GM19452 (cell line): ENCODE measurements around the gene GPA33.

Source experiments
- ATAC-seq: cut with Tn5 transposase; IDR thresholded peaks from one replicate; pipeline ENCODE4 v1.9.1; 2021; ENCODE audit not compliant: unreplicated experiment

Gene GPA33

DNA sequence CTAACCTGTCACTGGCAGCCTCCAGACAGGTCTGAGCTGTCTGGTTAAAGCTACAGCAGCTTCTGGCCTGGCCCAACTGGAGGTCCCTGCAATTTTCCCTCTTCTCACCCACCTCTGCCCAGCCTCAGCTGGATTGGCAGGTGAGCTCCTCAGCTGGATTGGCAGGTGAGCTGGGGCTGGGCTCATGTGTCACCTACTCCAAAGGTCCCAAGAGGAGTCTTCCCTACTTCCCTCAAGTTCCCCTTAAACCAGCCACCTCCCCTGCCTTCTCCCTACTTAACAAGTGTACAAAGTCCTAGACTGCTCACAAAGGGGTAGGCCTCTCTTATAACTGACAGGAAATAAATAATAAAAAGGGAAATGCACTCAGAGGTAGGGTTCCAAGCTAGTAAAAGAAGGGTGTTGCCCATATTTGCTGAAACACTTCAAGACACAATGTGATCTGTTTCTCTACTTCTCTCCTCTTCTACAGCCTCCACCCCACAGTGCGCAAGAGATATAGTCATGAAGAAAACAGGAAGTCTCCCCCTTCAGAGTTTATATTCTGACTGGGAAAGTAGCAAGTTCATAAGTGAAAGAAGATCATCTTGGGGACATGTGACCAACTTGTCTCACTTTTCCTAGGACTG is at the start of gene GPA33:
Gene GPA33 (minus strand): TSS at position 64 of the 629 bp plus-strand sequence. CDS start 90 bp downstream, outside the sequence.
- no peak for ATAC-seq

DNA sequence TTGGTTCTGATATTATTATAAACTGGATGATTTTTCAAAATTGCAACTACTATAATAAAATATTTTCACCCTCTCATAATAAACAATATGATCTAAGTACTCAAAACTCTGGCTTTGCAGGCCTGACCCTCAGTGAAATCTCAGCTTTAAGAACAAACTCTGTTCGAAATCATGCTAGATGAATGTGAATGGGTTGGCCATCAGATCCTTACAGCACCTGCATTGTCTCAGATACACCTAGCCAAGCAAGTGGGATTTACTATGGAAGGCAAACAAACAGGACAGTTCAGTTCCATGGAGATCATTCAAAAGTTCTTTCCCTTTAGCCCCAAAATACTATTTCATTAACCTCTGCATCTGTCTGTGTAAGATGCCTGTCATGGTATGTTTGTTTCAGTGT is 48.5 kb upstream of the GPA33 start:
- ATAC-seq = no peak

DNA sequence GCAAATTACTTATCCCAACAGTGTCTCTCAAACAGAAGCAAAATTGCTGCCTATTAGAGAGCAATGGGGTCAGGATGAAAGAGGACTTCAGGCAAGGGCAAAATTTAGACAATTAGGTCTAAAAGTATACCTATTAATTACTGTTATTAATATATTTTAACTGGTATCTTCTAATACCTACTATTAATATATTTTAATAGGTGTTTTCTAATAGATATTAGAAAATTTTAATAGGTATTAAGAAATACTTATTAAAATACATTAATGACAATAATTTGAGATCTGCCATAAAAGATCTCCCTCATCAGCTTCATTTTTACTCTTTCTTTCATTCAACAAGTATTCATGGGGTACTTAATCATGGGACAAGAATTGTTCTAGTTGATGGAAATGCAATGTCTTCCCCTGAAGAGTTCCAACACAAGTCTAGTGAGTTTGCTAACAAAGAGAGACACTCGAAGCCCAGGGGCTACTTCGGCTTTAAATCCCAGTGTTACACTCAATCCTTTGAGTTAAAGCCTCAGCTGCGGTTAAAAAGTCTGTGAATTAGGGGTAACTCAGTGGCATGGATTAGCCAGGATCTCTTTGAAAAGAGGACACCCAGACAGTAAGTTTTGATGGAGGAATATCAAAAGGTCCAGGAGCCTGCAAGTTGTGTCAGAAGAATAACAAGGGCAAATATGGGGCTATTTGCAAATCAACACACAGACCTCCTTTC is 47.8 kb upstream of the GPA33 start:
- ATAC-seq = no peak

DNA sequence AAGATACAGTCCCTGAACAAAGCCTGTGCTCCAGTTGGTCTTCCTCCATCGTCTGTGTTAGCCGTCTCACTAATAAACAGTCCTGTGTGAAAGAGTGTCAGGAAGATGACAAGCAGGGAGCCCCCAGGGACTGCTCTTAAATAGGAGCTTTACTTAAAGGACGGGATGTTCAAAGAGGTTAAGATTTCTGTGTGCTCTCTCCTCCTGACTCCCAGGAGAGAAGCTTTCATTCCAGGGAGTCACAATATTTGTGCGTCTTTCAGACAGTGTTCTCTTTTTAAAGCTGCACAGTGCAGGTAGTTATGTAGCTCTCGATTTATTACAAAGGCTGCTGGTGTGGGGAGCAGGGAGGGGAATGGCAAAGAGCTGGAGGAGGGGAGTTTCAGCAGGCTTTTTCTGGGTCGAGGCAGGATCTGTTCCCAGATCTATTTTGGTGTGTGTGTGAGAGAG is 47.2 kb upstream of the GPA33 start:
- no peak for ATAC-seq

- no peak for ATAC-seq
Measured at GRCh38 chr1:167136806-167137205, 46.6 kb upstream of the GPA33 start.

DNA sequence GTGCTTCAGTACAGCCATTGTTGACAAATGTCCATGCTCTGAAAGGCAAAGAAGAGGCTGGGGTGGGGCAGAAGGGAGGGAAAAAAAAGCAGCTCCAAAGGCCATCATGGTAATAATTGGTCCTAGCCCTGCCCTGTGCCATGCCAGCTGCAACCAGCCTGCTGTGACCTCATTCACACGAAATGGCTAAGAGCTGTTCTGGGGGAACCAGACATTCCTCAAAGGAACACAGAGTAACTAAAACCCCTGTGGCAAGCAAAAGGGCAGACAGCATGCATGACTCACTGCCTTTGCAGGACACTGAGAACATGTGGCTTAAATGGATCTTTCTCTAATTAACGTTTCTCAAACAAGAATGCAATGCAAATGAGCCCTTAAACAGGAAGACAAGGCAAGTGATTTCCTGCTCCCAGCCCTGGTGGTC is 46.0 kb upstream of the GPA33 start:
- no peak for ATAC-seq

DNA sequence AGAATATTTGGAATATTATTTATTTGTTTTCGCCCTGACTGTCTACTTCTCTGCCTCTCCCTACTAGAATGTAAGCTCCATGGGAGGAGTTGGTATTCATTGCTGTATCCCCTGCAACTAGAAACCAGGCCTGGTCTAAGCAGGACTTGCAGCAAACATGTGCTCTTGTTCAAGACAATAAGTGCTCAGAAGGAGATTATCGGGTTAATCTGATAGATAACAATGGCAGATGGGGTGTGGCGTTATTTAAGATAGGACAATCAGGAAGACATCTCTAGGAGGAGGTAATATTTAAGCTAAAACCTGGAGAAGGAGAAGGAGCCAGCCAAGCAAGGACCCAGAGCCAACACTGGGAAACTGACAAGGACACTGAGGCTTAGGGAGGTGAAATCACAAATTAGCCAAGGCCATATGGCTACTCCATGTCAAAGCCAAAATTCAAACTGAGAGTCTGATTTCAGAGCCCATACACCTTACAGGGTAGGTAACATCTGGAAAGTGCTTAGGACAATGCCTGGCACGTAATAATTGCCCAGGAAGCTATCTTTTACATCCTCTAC is 45.2 kb upstream of the GPA33 start:
- no peak for ATAC-seq

GRCh38 chr1:167132301-167133010 is 42.3 kb upstream of the GPA33 start:
- no peak for ATAC-seq

DNA sequence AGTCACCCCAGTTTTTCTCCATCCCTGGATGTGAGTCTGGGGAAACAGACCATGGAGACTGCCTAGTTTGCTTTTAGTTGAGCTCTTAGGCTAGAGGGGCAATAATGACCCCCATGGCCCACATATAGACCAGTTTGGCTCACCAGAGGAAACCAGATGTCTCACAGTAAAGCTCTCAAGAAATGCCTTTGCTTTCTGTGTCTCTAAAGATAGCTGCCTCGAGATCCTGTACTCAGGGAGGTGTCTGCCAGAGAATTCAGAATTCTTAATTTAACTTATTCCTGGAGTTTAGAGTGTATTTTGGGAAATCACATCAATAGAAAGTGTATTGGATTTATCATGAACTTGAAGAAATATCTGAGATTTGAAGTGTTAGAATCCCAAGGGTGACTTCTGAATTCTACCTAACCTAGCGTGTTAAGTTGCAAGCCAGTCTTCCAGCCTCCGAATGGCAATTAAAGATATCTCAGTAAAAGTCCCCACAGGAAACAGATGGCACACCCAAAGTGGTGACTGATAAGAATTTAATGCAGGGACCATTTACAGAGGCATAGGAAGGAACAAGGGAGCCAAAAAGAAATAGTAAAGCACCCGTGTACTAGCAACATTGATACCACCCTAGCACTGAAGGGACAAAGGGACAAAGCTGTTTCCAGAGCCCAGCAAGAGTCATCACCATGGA is 40.8 kb upstream of the GPA33 start:
- no peak for ATAC-seq

DNA sequence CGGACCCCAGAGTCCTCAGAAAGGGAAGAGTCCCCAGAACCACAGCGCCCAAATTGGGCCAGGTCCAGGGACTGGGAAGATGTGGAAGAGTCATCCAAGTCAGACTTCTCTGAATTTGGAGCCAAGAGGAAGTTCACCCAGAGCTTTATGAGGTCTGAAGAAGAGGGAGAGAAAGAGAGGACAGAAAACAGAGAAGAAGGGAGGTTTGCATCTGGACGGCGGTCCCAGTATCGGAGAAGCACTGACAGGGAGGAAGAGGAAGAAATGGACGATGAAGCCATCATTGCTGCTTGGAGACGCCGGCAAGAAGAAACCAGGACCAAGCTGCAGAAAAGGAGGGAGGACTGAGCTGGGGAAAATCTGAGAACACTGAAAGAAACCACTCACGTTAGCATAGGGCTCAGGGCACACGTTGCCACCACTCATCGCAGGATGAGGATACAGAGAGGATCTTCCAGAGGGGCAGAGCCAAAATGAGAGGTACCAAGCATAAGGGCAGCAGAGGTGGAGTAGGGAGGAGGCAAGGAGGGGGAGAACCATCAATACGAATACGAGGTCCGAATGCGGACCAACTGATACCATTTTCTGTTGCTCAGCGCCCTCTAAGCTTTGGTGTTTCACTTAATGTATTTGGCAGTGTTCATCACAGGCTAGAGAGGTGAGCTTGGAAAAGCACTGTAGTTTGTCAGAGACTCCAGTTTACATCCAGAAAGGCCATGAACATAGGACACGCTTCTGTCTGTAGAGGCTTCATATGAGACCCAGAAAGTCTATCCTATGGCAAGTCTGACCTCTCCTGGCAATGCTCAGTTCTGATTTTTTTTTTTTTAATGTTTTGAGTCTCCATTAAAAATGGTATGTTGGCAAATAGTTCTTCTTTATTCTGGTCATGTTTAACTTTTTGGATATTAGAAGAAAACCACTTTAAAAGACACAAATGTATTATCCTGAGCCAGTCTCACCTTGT is 38.4 kb upstream of the GPA33 start:
- ATAC-seq = no peak

- ATAC-seq = no peak
Measured at GRCh38 chr1:167127661-167128060, 37.5 kb upstream of the GPA33 start.

DNA sequence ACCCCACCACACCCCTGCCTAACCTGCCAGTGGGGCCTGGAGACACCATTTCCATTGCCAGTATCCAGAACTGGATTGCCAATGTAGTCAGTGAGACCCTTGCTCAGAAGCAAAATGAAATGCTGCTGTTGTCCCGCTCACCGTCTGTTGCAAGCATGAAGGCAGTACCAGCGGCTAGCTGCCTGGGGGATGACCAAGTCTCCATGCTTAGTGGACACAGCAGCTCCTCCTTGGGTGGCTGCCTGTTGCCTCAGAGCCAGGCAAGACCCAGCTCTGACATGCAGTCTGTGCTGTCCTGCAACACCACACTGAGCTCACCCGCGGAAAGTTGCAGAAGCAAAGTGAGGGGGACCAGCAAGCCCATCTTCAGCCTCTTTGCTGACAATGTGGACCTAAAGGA is 37.1 kb upstream of the GPA33 start:
- ATAC-seq = no peak

DNA sequence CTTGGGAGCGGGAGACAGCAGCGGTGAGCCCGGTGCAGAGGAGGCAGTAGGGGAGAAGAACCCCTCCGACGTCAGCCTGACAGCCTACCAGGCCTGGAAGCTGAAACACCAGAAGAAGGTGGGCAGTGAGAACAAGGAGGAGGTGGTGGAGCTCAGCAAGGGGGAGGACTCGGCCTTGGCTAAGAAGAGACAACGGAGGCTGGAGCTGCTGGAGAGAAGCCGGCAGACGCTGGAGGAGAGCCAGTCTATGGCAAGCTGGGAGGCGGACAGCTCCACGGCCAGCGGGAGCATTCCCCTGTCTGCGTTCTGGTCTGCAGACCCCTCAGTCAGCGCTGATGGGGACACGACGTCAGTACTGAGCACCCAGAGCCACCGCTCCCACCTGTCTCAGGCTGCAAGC is 36.6 kb upstream of the GPA33 start:
- no peak for ATAC-seq

GRCh38 chr1:167126317-167126716 is 36.1 kb upstream of the GPA33 start:
- ATAC-seq = no peak

DNA sequence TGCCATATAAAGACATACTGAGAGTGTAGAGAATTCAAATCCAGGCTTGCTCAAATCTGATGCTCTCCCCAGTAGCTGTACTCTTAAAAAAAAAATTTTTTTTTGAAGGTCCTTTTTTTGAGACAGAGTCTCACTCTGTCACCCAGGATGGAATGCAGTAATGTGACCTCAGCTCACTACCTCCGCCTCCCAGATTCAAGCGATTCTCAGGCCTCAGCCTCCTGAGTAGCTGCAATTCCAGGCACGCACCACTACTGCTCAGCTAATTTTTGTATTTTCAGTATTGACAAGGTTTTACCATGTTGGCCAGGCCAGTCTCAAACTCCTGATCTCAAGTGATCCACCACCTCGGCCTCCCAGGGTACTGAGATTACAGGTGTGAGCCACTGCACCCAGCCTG is 32.4 kb upstream of the GPA33 start:
- ATAC-seq = no peak

DNA sequence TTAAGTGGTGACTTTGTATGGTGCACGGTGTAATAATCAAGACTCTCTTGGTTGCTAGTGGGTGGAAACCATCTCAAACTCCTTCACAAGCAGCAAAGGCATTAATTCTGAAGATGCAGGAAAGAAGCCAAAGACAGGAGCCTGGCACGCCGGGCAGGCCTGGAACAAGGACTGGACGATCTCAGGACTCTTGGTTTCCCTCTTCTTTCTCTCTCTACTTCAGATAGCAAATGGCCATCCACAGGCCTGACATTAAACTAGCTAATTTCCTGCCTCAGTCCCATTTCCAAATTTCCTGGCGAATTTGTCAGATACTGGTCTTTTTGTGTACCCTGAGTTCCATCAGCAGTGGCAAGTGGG is 31.9 kb upstream of the GPA33 start:
- no peak for ATAC-seq

DNA sequence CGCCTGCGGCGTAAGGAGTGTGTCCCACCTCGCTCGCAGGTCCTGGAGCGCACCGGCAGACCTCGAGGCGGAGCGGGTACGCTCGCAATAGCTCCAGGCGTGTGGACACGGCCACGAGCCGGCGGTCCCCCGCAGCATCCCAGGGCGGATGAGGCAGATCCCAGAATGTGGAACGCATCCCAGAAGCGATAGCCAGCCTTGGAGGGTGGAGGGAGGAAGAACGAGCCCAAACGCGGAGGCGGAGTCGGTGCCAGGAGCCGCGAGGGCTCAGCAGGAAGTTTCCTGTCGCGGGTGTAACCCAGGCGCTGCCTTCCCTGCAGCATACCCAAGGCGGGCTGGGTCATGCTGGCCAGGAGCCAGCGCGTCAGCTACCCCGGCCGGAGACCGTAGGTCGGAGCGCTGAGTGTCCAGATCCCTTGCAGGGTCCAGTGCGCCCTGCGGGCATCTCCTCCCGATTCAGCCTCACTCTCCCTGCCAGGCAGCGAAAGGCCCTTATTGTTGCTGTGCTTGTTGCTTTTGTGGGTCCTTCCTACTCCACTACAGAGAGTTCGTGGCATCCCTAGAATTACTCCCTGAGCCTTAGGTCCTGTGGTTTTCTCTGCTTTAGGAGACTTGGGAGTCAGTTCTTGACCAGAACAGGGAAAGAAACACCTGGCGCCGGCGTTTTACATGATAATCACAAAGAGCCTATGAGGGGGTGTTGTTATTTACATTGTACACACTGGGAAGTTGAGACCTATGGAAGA is 31.4 kb upstream of the GPA33 start:
- no peak for ATAC-seq

DNA sequence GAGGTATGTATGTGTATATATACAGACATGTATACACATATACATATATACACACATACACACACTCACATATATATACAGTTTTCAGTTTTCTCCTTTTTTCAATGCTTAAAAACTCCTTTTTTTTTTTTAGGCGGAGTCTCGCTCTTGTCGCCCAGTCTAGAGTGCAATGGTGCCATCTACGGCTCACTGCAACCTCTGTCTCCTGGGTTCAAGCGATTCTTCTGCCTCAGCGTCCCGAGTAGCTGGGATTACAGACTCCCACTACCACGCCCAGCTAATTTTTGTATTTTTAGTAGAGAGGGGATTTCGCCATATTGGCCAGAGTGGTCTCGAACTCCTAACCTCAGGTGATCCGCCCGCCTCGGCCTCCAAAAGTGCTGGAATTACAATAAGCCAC is 30.7 kb upstream of the GPA33 start:
- ATAC-seq = no peak

- no peak for ATAC-seq
Measured at GRCh38 chr1:167119696-167120095, 29.5 kb upstream of the GPA33 start.
